Measurements from ENCODE around the gene DLST. TPM values are rescaled to one million over a fixed set of nuclear protein-coding genes. Genes with fewer than 3 reads are reported as not detected.

Gene DLST
- total RNA-seq, 1 experiment from 2014 or later: 112 TPM

- Mint-ChIP-seq H3K36me3 (peaks cover 60% of the 10 kb centered on the region), H3K4me3 (no peak overlapping the region), H3K4me1 (peaks cover 31% of the 10 kb centered on the region), H3K27me3 (ENCODE audit: low read depth) (no peaks in the 10 kb centered on the region), H3K9me3 (no peaks in the 10 kb centered on the region), H3K27ac (peak overlapping the region; percentile 27; the same call in 1 of the 2 replicates)
- ChIA-PET CTCF (interaction anchor here (1.1 to 2.9 kb wide), 3 partner anchors 15 to 29 kb away, joined by 4 to 14 read pairs (median 12); no protein-coding TSS in a partner anchor), POLR2A (no interaction called here)
- DNase-seq (ENCODE audit: low spot score): no peak
- TF ChIP-seq JUN (CRISPR knock-in tag; IDR thresholded peaks at IDR 0.05) (no peak), FOXP1 (CRISPR knock-in tag; IDR thresholded peaks at IDR 0.05; ENCODE audit: borderline replicate concordance) (no peak), PREB (CRISPR knock-in tag; IDR thresholded peaks at IDR 0.05; ENCODE audit: borderline replicate concordance) (no peak), ZBTB43 (CRISPR knock-in tag; IDR thresholded peaks at IDR 0.05) (no peak), HMGXB4 (CRISPR knock-in tag; IDR thresholded peaks at IDR 0.05) (no peak), E2F4 (CRISPR knock-in tag; IDR thresholded peaks at IDR 0.05; ENCODE audit: borderline replicate concordance, low read depth) (no peak), CBFB (CRISPR knock-in tag; IDR thresholded peaks at IDR 0.05; ENCODE audit: low read depth) (no peak), CDX4 (CRISPR knock-in tag; IDR thresholded peaks at IDR 0.05; ENCODE audit: borderline replicate concordance) (no peak), KAT7 (CRISPR knock-in tag; IDR thresholded peaks at IDR 0.05; ENCODE audit: borderline replicate concordance) (no peak), ZSCAN18 (CRISPR knock-in tag; IDR thresholded peaks at IDR 0.05) (no peak), PRDM15 (CRISPR knock-in tag; IDR thresholded peaks at IDR 0.05) (no peak), ETV6 (CRISPR knock-in tag; IDR thresholded peaks at IDR 0.05) (no peak), ATF6 (CRISPR knock-in tag; IDR thresholded peaks at IDR 0.05) (no peak), TCF7 (CRISPR knock-in tag; IDR thresholded peaks at IDR 0.05; ENCODE audit: low read depth) (no peak), AFF4 (CRISPR knock-in tag; IDR thresholded peaks at IDR 0.05; ENCODE audit: borderline replicate concordance) (no peak), CREB1 (CRISPR knock-in tag; IDR thresholded peaks at IDR 0.05) (no peak), GTF2I (CRISPR knock-in tag; conservative IDR thresholded peaks at IDR 0.05) (no peak), ZNF219 (CRISPR knock-in tag; IDR thresholded peaks at IDR 0.05; ENCODE audit: borderline replicate concordance) (no peak)
- no peak for ATAC-seq
These were observed 8.5 kb downstream of the DLST start for GRCh38 chr14:74890262-74890661.
